Activated T-helper 1 cell treated with anti-CD3 and anti-CD28 coated beads, Interleukin-2, amount 50 U/mL, for 16 hours (primary cell): ENCODE data around the gene COL23A1.

Experiments
- DNase-seq, 2 donors: peaks; one replicate each; pipeline ENCODE4 v3.0.0-alpha.2; 2020; ENCODE audit warnings: low read depth in 1 of 2, low spot score in 1 of 2

COL23A1 gene

GRCh38 chr5:178439493-178440180 lies 150.6 kb downstream of the COL23A1 start:
- no peak for DNase-seq

GRCh38 chr5:178438796-178439195 lies 151.4 kb downstream of the COL23A1 start:
- no peak for DNase-seq

GRCh38 chr5:178437386-178438075 lies 152.7 kb downstream of the COL23A1 start:
- DNase-seq, result no peak

- DNase-seq, result no peak
Measured at GRCh38 chr5:178436326-178436940, 153.8 kb downstream of the COL23A1 start.

- no peak for DNase-seq
Measured at GRCh38 chr5:178435321-178436238, 154.6 kb downstream of the COL23A1 start.

GRCh38 chr5:178434851-178435250 lies 155.3 kb downstream of the COL23A1 start:
- DNase-seq, result no peak

- no peak for DNase-seq
Measured at GRCh38 chr5:178434016-178434761, 156.0 kb downstream of the COL23A1 start.

- no peak for DNase-seq
Measured at GRCh38 chr5:178433273-178433775, 156.9 kb downstream of the COL23A1 start.

- no peak for DNase-seq
Measured at GRCh38 chr5:178432421-178433272, 157.5 kb downstream of the COL23A1 start.

GRCh38 chr5:178431782-178432165 lies 158.4 kb downstream of the COL23A1 start:
- DNase-seq, result no peak

- DNase-seq, result no peak
Measured at GRCh38 chr5:178431063-178431781, 159.0 kb downstream of the COL23A1 start.

- no peak for DNase-seq
Measured at GRCh38 chr5:178430186-178431062, 159.8 kb downstream of the COL23A1 start.

- DNase-seq, result no peak
Measured at GRCh38 chr5:178429491-178430185, 160.6 kb downstream of the COL23A1 start.

GRCh38 chr5:178429156-178429468 lies 161.1 kb downstream of the COL23A1 start:
- DNase-seq, result no peak

GRCh38 chr5:178428341-178429155 lies 161.6 kb downstream of the COL23A1 start:
- DNase-seq, result no peak

GRCh38 chr5:178427576-178428197 lies 162.5 kb downstream of the COL23A1 start:
- DNase-seq, result no peak
